Stimulated activated memory B cell treated with anti-CD40 and anti-IgM and Interleukin-4, amounts not matched to agents 10 μg/mL and 1 μg/mL and 100 μg/mL, for 72 hours (primary cell): ENCODE data around the gene EIF3K.
A peak's percentile ranks its signal among the peaks of the same experiment; 100 is the strongest.

Experiments
- ATAC-seq: fragments of 150-1000 bp; cut with Tn5 transposase; 2 replicates; pipeline ENCODE4 v1.10.0; 2021
- H3K27ac Mint-ChIP-seq: one replicate; pipeline ENCODE4 v1.8.0; 2022; ENCODE audit warnings: mild to moderate bottlenecking, mixed read lengths
- H3K27me3 Mint-ChIP-seq: one replicate; pipeline ENCODE4 v1.8.0; 2022; ENCODE audit warnings: mixed read lengths
- H3K36me3 Mint-ChIP-seq: one replicate; pipeline ENCODE4 v1.8.0; 2022; ENCODE audit warnings: mixed read lengths
- H3K4me1 Mint-ChIP-seq: one replicate; pipeline ENCODE4 v1.8.0; 2022; ENCODE audit warnings: mixed read lengths
- H3K4me3 Mint-ChIP-seq: one replicate; pipeline ENCODE4 v1.8.0; 2022; ENCODE audit warnings: mild to moderate bottlenecking, moderate library complexity, mixed read lengths
- H3K9me3 Mint-ChIP-seq: one replicate; pipeline ENCODE4 v1.8.0; 2022; ENCODE audit warnings: mixed read lengths

EIF3K gene

DNA sequence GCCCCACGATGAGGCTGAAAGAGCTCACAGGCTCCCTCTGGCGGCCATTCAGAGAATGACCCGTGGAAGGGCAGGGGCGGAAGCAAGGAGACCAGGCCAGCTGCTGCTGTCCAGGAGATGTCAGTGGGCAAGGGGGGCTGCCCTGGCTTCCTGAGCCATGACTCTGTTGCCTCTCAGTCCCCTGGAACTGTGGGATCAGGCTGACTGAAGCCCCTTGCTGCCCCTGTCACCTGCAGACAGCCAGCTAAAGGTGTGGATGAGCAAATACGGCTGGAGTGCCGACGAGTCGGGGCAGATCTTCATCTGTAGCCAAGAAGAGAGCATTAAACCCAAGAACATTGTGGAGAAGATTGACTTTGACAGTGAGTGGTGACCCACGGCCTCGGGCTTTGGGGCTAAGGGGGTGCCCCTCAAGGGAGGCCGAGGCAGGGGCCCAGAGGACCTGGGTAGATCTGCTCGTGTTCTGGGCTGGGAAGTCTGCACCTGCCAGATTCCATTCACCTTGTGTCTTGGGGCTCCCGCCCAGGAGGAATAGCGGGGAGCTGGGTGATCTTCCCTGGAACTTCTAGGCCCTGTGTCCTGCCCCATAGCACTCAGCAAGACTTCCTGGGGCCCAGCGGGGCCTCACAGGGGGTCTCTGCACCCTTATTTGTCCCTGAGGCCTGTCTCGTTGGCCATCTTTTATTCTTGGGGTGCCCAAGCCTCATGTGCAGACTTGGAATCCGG lies 15.9 kb downstream of the EIF3K start:
- Mint-ChIP-seq H3K9me3 (no peaks in the 10 kb centered on the region), H3K27me3 (no peaks in the 10 kb centered on the region), H3K36me3 (peaks cover 36% of the 10 kb centered on the region), H3K4me3 (no peak overlapping the region), H3K4me1 (peaks cover 34% of the 10 kb centered on the region), H3K27ac (peak overlapping the region; percentile 78)
- no peak for ATAC-seq

DNA sequence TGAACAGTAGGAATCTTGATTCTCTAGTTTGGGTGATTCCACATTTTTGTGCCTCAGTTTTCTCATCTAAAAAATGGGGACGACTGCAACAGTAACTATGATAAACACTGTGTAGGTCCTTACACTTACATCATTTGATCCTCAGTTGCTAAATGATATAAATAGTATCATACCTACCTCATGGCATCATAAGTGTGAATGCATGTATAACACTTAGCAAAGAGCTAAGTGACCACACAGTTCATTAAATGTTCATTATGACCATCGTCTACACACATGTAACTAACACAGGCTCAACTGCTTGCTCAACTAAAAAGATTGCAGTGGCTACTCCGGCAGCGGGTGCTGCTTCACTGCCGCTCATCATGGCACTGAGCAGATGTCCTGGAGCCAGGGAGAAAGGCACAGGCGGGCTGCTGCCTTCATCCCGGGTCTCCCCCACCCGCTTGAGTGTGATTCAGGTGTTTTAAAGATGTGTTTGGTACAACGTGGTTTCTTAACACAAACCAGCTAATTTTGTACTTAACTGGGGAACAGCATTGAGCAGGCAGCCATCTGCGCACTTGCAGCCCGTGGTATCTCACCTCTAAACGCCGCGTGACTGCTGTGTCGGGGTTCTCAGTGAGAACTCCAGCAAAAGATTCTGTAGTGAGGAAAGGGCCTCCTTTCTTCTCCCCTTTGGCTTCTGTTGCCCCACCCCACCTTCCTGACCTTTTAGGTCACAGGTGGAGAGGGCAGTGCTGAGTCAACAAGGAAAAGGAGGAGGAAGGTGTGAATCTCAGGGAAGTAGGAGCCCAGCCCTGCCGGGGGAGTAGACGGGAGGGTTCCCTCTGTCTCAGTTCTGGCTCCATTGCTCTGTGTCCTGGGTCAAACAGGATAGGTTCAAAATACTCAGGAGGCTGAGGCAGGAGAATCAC lies 16.8 kb downstream of the EIF3K start:
- H3K27ac Mint-ChIP-seq: peak overlapping the region; percentile 78
- no peak overlapping the region for H3K4me3 Mint-ChIP-seq
- peaks cover 32% of the 10 kb centered on the region for H3K36me3 Mint-ChIP-seq
- no peaks in the 10 kb centered on the region for H3K9me3 Mint-ChIP-seq
- H3K27me3 Mint-ChIP-seq: no peaks in the 10 kb centered on the region
- H3K4me1 Mint-ChIP-seq: peaks cover 34% of the 10 kb centered on the region
- no peak for ATAC-seq

DNA sequence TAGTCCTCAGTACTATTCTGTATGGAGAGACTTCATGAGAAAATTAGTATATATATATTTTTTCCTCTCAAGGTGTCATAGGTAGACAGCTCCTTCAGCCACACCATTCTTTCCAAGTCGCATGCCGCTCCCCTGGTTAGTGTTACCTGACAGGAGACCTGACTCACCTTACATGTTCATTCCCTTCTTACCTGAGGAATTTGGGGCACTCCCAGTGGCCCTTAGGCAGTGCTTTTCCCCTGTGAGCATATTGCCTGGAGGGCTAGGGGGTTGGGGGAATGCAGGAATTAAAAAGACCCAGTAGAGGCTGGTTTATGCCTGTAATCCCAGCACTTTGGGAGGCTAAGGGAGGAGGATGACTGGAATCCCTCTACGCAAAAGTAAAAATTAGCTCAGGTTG lies 19.5 kb downstream of the EIF3K start:
- no peaks in the 10 kb centered on the region for H3K9me3 Mint-ChIP-seq
- peaks cover 35% of the 10 kb centered on the region for H3K4me1 Mint-ChIP-seq
- peaks cover 14% of the 10 kb centered on the region for H3K36me3 Mint-ChIP-seq
- no peak overlapping the region for H3K4me3 Mint-ChIP-seq
- no peak overlapping the region for H3K27ac Mint-ChIP-seq
- no peaks in the 10 kb centered on the region for H3K27me3 Mint-ChIP-seq
- ATAC-seq: no peak

DNA sequence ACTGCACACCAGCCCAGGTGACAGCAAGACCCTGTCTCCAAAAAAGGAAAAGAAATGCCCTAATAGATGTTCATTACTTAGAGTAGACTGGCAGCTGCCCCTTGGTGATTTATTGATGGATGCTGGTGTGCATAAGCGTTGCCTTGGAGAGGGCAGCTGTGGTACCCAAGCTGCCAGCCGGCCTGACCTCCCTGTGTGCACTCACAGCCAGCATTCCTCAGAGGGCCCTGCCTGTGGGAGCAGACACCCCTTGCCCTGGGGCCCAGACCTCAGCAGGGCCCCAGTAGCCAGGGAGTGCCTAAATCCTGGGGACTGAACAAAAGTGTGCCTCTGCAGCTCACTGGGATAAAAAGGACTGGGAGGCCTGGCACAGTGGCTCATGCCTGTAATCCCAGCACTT lies 20.7 kb downstream of the EIF3K start:
- Mint-ChIP-seq H3K27ac (no peak overlapping the region), H3K36me3 (peaks cover 10% of the 10 kb centered on the region), H3K4me3 (no peak overlapping the region), H3K9me3 (no peaks in the 10 kb centered on the region), H3K27me3 (no peaks in the 10 kb centered on the region), H3K4me1 (peaks cover 30% of the 10 kb centered on the region)
- no peak for ATAC-seq

DNA sequence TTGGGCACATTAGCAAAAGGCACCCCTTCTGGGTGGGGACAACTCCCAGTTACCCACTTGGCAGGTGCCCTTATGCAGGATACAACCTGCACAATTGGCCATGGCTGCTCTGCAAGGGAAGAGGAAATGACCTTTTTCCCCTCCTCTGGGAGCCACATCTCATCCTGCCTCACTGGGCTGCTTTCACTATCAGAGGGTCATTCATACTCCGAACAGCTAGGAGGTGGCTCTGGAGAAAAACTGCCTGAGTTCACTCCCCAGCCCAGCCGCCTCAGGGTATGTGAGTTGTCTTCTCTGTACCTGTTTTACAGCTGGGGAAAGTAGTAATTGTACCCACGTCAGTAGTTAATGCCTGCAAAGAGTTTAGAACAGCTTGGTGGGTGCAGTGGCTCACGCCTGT lies 21.4 kb downstream of the EIF3K start:
- ATAC-seq: no peak
- H3K4me3 Mint-ChIP-seq: no peak overlapping the region
- H3K9me3 Mint-ChIP-seq: no peaks in the 10 kb centered on the region
- H3K27ac Mint-ChIP-seq: no peak overlapping the region
- no peaks in the 10 kb centered on the region for H3K27me3 Mint-ChIP-seq
- peaks cover 25% of the 10 kb centered on the region for H3K4me1 Mint-ChIP-seq
- H3K36me3 Mint-ChIP-seq: peaks cover 7% of the 10 kb centered on the region

DNA sequence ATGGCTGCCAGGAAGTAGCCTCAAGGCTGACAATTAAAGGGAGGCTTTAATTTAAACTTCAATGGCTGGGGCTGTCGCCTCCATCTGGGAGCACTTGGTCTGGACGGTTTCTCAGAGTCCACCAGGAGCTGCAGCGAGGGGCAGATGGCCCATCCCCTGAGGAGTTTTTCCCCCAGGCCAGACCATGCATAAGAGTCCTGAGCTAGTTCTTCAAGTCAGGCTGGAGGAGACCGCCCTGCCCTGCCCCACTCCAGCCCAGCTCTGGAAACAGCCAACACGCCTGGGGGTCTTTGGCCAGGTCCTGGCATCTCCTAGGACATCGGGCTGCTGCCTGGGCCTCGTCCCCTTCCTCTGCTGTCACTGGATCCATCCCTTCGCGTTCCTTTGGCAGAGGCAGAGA lies 23.2 kb downstream of the EIF3K start:
- ATAC-seq: no peak
- Mint-ChIP-seq H3K36me3 (no peaks in the 10 kb centered on the region), H3K27me3 (no peaks in the 10 kb centered on the region), H3K4me1 (peaks cover 10% of the 10 kb centered on the region), H3K9me3 (no peaks in the 10 kb centered on the region), H3K27ac (no peak overlapping the region), H3K4me3 (no peak overlapping the region)

DNA sequence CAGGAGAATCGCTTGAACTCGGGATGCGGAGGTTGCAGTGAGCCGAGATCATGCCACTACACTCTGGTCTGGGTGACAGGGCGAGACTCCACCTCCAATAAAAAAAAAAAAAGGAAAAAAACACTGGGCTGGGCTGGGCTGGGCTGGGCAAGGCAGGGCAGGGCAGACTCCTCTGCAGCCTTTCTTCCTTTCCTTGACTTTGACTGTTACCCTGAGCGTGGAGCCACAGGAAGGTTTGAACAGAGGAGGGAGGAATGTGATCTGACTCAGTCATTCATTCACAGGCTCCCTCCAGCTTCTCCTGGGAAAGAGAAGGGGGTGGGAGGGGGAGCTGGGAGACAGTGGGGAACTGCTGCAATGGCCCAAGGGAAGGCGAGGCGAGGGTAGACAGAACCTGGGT lies 25.7 kb downstream of the EIF3K start:
- no peak overlapping the region for H3K4me3 Mint-ChIP-seq
- ATAC-seq: no peak
- peaks cover 17% of the 10 kb centered on the region for H3K36me3 Mint-ChIP-seq
- peaks cover 28% of the 10 kb centered on the region for H3K4me1 Mint-ChIP-seq
- H3K27ac Mint-ChIP-seq: no peak overlapping the region
- no peaks in the 10 kb centered on the region for H3K27me3 Mint-ChIP-seq
- H3K9me3 Mint-ChIP-seq: no peaks in the 10 kb centered on the region

DNA sequence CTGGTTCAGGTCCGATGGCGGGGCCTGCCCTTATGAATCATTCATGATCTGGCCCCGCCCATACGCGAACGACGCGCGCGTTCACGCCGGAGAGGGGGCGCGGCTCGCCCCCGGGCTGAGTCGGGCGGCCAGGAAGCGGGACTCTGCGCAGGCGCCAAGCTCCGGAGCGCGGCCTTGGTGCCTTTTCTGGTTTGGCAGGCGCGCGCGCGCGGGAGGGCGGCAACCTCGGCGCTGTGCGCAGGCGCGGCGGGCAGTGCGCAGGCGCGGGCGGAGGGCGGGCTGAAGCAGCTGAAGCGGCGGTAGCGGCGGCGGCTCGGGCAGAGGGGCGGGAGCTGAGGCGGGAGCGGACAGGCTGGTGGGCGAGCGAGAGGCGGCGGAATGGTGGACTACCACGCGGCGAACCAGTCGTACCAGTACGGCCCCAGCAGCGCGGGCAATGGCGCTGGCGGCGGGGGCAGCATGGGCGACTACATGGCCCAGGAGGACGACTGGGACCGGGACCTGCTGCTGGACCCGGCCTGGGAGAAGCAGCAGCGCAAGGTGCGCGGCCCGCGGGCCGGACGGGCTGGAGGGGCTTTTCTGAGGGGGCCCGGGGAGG lies 28.5 kb downstream of the EIF3K start, which contains the start of gene ACTN4:
TSS of gene ACTN4 (plus strand) at position 282 of the 598 bp plus-strand sequence. CDS start at position 379, 97 bp downstream.
- H3K27ac Mint-ChIP-seq: peak within 1 kb of the TSS; percentile 80
- ATAC-seq: peak; percentile 96

DNA sequence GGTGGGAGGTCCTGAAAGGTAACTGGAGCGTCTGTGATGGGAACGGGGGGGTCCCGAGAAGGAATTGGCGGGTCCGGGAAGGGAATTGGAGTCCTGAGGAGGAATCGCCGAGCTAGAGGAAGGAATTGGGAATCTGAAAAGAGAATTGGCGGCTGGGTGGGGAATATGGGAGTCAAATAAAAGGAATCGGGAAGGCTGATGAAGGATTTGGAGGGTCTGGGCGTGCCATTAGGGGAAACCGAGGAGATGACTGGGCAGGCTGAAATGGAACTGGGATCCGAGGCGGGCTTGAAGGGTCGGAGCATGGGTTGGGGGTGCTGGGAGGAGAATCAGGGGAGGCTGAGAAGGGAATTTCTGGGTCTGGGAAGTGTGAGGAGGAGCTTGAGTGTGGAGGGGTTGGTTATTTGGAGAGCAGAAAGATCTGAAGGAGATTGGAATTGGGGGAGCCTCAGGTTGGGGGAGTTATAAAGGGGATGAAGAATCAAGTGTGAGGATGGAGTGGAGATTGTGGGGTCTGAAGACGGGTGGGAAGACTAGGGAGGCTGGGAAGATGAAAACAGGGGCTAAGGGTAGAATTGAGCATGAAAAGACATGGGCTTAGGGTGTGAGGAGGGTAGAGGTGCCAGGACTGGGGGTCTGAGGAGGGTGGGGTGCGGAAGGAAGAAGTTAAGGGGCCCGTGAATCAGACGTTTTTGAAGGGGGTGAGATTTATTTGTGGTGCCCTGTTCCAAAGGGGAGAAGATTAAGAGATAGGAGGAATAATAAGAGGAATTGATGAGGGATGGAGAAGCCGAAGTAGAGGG lies 29.2 kb downstream of the EIF3K start:
- H3K36me3 Mint-ChIP-seq: peaks cover 17% of the 10 kb centered on the region
- ATAC-seq: no peak
- H3K9me3 Mint-ChIP-seq: no peaks in the 10 kb centered on the region
- peak overlapping the region; percentile 94 for H3K4me3 Mint-ChIP-seq
- H3K27ac Mint-ChIP-seq: peak overlapping the region; percentile 80
- peaks cover 40% of the 10 kb centered on the region for H3K4me1 Mint-ChIP-seq
- H3K27me3 Mint-ChIP-seq: no peaks in the 10 kb centered on the region

More for the DNA sequence above, 28.5 kb downstream of the EIF3K start, which contains the start of gene ACTN4:
- Mint-ChIP-seq H3K36me3 (peaks cover 17% of the 10 kb centered on the region), H3K4me3 (peak within 1 kb of the TSS; percentile 94), H3K9me3 (no peaks in the 10 kb centered on the region), H3K27me3 (no peaks in the 10 kb centered on the region), H3K4me1 (peaks cover 35% of the 10 kb centered on the region)

DNA sequence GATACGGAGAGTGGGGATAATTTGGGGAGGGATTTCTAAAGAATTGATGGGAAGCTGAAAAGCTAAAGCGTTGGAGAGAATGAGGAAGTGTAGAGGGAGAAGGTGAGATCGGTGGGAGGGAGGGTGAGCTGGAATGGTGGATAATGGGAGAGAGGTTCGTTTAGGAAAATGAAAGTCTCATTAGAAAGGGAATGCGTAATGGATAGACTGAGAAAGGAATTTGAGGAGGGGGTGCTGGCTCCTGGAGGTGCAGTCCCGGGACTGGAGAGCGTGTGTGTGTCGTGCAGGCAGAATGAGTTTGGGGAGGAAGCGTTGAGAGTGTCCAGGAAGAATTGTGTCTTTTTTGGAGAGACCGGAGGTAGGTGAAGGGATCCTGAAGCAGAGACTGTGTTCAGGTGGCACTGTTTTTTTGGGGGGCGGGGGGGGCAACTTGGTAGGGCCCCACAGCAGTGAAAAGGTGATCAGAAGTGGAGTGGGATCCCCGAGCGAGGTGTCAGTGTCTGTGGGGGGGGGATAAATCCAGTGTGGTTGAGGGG lies 29.8 kb downstream of the EIF3K start:
- Mint-ChIP-seq H3K9me3 (no peaks in the 10 kb centered on the region), H3K27me3 (no peaks in the 10 kb centered on the region), H3K4me1 (peaks cover 46% of the 10 kb centered on the region), H3K36me3 (peaks cover 17% of the 10 kb centered on the region), H3K27ac (peak overlapping the region; percentile 80), H3K4me3 (peak overlapping the region; percentile 94)
- no peak for ATAC-seq

DNA sequence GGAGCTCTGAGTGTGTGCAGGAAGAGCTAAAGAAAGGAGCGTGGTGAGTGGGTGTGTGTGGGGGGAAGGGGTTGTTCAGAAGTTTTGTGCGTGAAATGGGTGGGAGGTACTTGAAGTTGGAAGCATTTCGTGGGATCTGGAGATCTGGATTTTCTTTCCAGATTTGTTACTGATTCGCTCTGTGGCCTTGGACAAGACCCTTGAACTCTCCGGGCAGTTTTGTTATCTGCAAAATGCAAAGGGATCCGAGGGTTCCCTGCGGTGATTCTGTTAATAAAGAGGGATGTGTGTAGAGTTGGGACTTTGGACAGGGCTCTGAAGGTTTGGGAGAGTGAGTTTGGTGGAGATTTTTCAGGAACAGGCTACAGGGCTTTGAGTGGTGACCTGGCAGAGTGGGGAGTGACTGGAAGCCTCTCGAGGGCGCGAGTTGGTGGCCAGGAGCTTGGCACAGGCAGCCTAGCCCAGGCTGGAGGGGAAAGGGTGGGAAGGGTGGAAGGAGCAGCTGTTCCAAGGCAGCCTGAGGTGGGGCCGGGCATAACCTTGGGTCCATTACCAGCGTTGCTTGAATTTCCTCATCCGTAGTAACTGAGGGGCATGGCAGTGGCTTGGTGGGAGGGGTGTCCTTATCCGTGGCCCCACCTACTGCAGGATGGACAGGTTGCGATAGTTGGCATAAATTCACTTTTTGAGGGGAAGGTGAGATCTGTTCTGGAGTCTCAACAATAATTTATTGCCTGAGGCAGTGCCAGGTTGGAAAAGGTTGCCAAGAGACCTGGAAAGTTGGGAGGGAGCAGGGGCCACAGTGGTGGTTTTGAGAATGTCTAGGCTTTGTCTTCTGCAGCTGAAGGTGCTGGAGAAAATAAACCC lies 30.6 kb downstream of the EIF3K start:
- Mint-ChIP-seq H3K36me3 (peaks cover 18% of the 10 kb centered on the region), H3K27me3 (no peaks in the 10 kb centered on the region), H3K9me3 (no peaks in the 10 kb centered on the region), H3K4me1 (peaks cover 46% of the 10 kb centered on the region), H3K4me3 (peak overlapping the region; percentile 94), H3K27ac (peak overlapping the region; percentile 80)
- ATAC-seq: no peak

DNA sequence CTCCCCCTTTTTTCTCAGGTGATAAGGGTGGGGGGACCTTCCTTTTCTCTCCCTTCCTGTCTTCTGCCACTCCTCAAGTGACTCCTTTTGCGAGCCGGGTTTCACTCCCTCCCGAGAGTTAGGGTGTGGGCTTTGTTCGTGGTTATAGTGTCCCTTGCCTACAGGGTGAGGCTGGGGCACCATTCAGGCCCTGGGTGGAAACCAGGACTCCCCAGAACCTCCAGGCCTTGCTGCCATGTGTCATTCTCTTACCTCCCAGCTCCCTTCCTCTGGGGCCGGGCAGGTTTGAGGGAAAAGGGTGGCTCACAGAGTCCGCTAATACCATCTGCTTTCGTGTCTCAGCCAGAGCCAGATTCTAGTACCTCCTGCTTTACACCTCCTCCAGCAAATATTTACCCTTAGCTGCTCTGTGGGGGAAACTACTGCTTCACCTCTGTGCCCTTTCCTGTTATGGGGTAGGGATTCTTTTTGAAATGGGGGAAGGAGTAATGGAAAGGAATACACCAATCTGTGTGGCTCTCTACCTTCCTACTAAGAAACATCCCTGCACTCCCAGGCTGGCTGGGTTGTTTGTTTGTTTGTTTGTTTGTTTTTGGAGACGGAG lies 31.3 kb downstream of the EIF3K start:
- Mint-ChIP-seq H3K36me3 (peaks cover 24% of the 10 kb centered on the region), H3K4me1 (peaks cover 54% of the 10 kb centered on the region), H3K4me3 (peak overlapping the region; percentile 94), H3K27ac (peak overlapping the region; percentile 80), H3K9me3 (no peaks in the 10 kb centered on the region), H3K27me3 (no peaks in the 10 kb centered on the region)
- ATAC-seq: no peak

DNA sequence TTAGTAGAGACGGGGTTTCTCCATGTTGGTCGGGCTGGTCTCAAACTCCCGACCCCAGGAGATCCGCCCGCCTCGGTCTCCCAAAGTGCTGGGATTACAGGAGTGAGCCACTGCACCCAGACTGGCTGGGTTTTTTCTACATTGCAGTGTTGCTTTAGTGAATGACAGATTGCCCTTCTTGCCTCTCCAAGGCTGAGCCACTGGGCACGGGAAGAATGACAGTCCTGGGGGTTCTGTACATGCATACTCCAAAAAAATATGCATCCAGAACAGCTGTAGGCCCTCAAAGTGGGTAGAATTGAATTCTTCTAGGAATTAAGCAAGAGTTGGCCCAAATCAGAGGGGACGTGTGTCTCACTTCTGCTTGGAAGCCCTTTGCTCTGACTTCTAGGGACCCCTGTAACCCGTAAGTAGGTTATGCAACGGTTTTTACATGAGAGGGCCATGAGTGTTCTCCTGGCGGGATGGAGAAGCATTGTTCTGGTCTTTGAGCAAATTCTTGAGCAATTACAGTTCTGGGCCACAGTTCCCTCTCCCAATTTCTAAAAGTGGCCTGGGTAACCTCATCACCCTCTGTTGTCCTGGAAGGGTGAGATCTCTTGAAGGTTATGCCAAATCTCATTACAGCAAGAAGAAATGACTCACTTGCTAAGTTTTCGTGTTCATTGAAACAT lies 32.1 kb downstream of the EIF3K start:
- Mint-ChIP-seq H3K4me3 (no peak overlapping the region), H3K27me3 (no peaks in the 10 kb centered on the region), H3K4me1 (peaks cover 62% of the 10 kb centered on the region), H3K36me3 (peaks cover 25% of the 10 kb centered on the region), H3K27ac (no peak overlapping the region), H3K9me3 (no peaks in the 10 kb centered on the region)
- ATAC-seq: no peak
